Lung (tissue), 12 donors: Measurements from ENCODE around the gene MAPK4. TPM values are rescaled to one million over a fixed set of nuclear protein-coding genes. Genes with fewer than 3 reads are reported as not detected.
A peak's percentile ranks its signal among the peaks of the same experiment; 100 is the strongest.

Experiments used
- ATAC-seq: fragments of 200-7000 bp; cut with Tn5 transposase; one replicate; pipeline ENCODE4 v1.9.1; 2020; ENCODE audit warnings: moderate number of reproducible peaks; ENCODE audit not compliant: insufficient read depth, low FRiP score
- DNase-seq, 3 donors: peaks; one replicate each; pipeline ENCODE4 v3.0.0-alpha.2; 2013 to 2017
- H3K27ac ChIP-seq, 2 donors: one replicate each; pipeline ENCODE4 v1.5.1; 2013; ENCODE audit warnings: mild to moderate bottlenecking in 2 of 2, moderate library complexity in 2 of 2, control low read depth in 1 of 2, inconsistent platforms in 1 of 2, low read depth in 1 of 2, low read length in 1 of 2
- H3K27me3 ChIP-seq, 3 donors: one replicate each; pipeline ENCODE4 v1.5.1; 2013; ENCODE audit warnings: low read length in 2 of 3; ENCODE audit not compliant: control insufficient read depth in 3 of 3, insufficient read depth in 3 of 3
- H3K36me3 ChIP-seq, 4 donors: one replicate each; pipeline ENCODE4 v1.5.1; 2013; ENCODE audit warnings: low read length in 4 of 4, mild to moderate bottlenecking in 1 of 4, moderate library complexity in 1 of 4; ENCODE audit not compliant: control insufficient read depth in 4 of 4, insufficient read depth in 4 of 4
- H3K4me1 ChIP-seq, 5 donors: one replicate each; pipeline ENCODE4 v1.5.1; 2013; ENCODE audit warnings: low read length in 5 of 5, mild to moderate bottlenecking in 2 of 5, moderate library complexity in 1 of 5; ENCODE audit not compliant: control insufficient read depth in 5 of 5, insufficient read depth in 5 of 5
- H3K4me3 ChIP-seq: one replicate; pipeline ENCODE4 v1.5.1; 2013; ENCODE audit warnings: mild to moderate bottlenecking, control low read depth, moderate library complexity
- H3K9ac ChIP-seq, 2 donors: one replicate each; pipeline ENCODE4 v1.5.1; 2013; ENCODE audit warnings: low read length in 2 of 2, control low read depth in 1 of 2; ENCODE audit not compliant: insufficient read depth in 1 of 2
- H3K9me3 ChIP-seq, 4 donors: one replicate each; pipeline ENCODE4 v1.5.1; 2013; ENCODE audit warnings: low read length in 3 of 4, mild to moderate bottlenecking in 1 of 4, moderate library complexity in 1 of 4; ENCODE audit not compliant: control insufficient read depth in 4 of 4, insufficient read depth in 3 of 4
- CTCF ChIP-seq: IDR thresholded peaks from 2 replicates; pipeline ENCODE4 v1.5.1; 2012; ENCODE audit warnings: mild to moderate bottlenecking; ENCODE audit errors: control extremely low read depth, extremely low read depth
- WGBS, 2 donors: extraction: QIAGEN DNeasy Blood & Tissue Kit; methylation state at CpG; one replicate each; pipeline ENCODE4 v1.1.7; 2013; 5-methylcytosine and 5-hydroxymethylcytosine counted together
- polyA plus RNA-seq, 2 donors: library from polyadenylated mRNA; stranded (reverse); fragments of 200-250 nt; gene quantifications; one replicate each; pipeline ENCODE4 v1.2.1, GENCODE V29; 2013
- total RNA-seq, 2 donors: library from RNA; depleted of rRNA in 1 of 2; stranded (reverse); fragments of >200 nt in 1 of 2; gene quantifications; one replicate each; pipeline ENCODE4 v1.2.1, GENCODE V29; 2014 to 2021
- donor health status: control.
- donor health status: control.
- donor health status: Bipolar disorder and iron deficiency.
- donor health status: healthy.
- donor health status: DM: yes; HTN: yes; CAD: no.

MAPK4 gene
- total and polyA plus RNA-seq, 4 donors: 1.8 to 10.7 (median 3.9) TPM

- no peak for ATAC-seq
- Histone ChIP-seq H3K27ac (no peak overlapping the region), H3K4me3 (no peak overlapping the region), H3K9ac (no peak overlapping the region), H3K27me3 (no peaks in the 10 kb centered on the region), H3K36me3 (no peaks in the 10 kb centered on the region), H3K4me1 (peaks cover 0 to 10% (median 0%) of the 10 kb centered on the region in 5 donors), H3K9me3 (no peaks in the 10 kb centered on the region)
- DNase-seq: peak in 2 of 3 donors; percentile 15 to 36
- TF ChIP-seq CTCF: no peak
- WGBS, 2 donors: 78 to 91% methylated on average over 5 of the region's 5 CpGs
These were observed 69.3 kb downstream of the MAPK4 start for GRCh38 chr18:50629148-50629631.

GRCh38 chr18:50630895-50631294 is 71.0 kb downstream of the MAPK4 start:
- 81 to 85% methylated on average over 8 of the region's 8 CpGs for WGBS, 2 donors
- no peak for ATAC-seq
- H3K4me3 ChIP-seq: no peak overlapping the region
- H3K9ac ChIP-seq: no peak overlapping the region
- no peaks in the 10 kb centered on the region for H3K36me3 ChIP-seq
- no peaks in the 10 kb centered on the region for H3K9me3 ChIP-seq
- H3K4me1 ChIP-seq: peaks cover 0 to 10% (median 0%) of the 10 kb centered on the region in 5 donors
- H3K27ac ChIP-seq: no peak overlapping the region
- TF ChIP-seq CTCF: no peak
- DNase-seq: no peak
- H3K27me3 ChIP-seq: no peaks in the 10 kb centered on the region

- no peaks in the 10 kb centered on the region for H3K36me3 ChIP-seq
- no peak overlapping the region for H3K4me3 ChIP-seq
- no peak for ATAC-seq
- H3K4me1 ChIP-seq: peaks cover 0 to 6% (median 0%) of the 10 kb centered on the region in 5 donors
- H3K27me3 ChIP-seq: no peaks in the 10 kb centered on the region
- no peak overlapping the region for H3K27ac ChIP-seq
- no peak for DNase-seq
- TF ChIP-seq CTCF: no peak
- H3K9me3 ChIP-seq: no peaks in the 10 kb centered on the region
- WGBS, 2 donors: 78 to 85% methylated on average over 8 of the region's 8 CpGs
- no peak overlapping the region for H3K9ac ChIP-seq
These were observed 73.1 kb downstream of the MAPK4 start for GRCh38 chr18:50632895-50633515.

- ATAC-seq: no peak
These were observed 74.1 kb downstream of the MAPK4 start for GRCh38 chr18:50633992-50634391.

More at GRCh38 chr18:50633992-50634391, 74.1 kb downstream of the MAPK4 start:
- no peak for DNase-seq
- no peaks in the 10 kb centered on the region for H3K36me3 ChIP-seq
- H3K9ac ChIP-seq: no peak overlapping the region
- H3K4me3 ChIP-seq: no peak overlapping the region
- no peaks in the 10 kb centered on the region for H3K27me3 ChIP-seq
- no peaks in the 10 kb centered on the region for H3K9me3 ChIP-seq
- H3K27ac ChIP-seq: no peak overlapping the region
- H3K4me1 ChIP-seq: peaks cover 0 to 6% (median 0%) of the 10 kb centered on the region in 5 donors
- 90 to 91% methylated on average over 3 of the region's 3 CpGs for WGBS, 2 donors
- TF ChIP-seq CTCF: no peak
